ENCODE results near the gene CFAP61. TPM values are rescaled to one million over a fixed set of nuclear protein-coding genes. Genes with fewer than 3 reads are reported as not detected.

The CFAP61 gene
- total RNA-seq, 1 experiment from 2014 or later: 0.28 TPM

- no peaks in the 10 kb centered on the region for H3K27me3 ChIP-seq (ENCODE audit: control insufficient read depth, insufficient read depth, low read length)
- POLR2A ChIA-PET: no interaction called here
- ATAC-seq: no peak
These were observed 281.5 kb downstream of the CFAP61 start for GRCh38 chr20:20333866-20334265.

GRCh38 chr20:20334489-20334888, 282.2 kb downstream of the CFAP61 start:
- ATAC-seq: no peak
- in situ Hi-C loops (cut with HindIII; ENCODE audit: low pct_unique_long_range_greater_than_20kb, low sequenced_read_pairs): no loop called here
- CTCF ChIA-PET: no interaction called here

More at GRCh38 chr20:20333866-20334265, 281.5 kb downstream of the CFAP61 start:
- intact Hi-C loops (cut with micrococcal nuclease; ENCODE audit: unreplicated experiment): no loop called here
- TF ChIP-seq REST (IDR thresholded peaks at IDR 0.05; ENCODE audit: insufficient read depth in 1 of 2, low read depth in 2 of 2, low read length in 1 of 2): no peak
- TF ChIP-seq CTCF (IDR thresholded peaks at IDR 0.05): no peak
- no peak for TF ChIP-seq SIN3A (IDR thresholded peaks at IDR 0.05; ENCODE audit: borderline replicate concordance, insufficient read depth, low read depth, low read length)
- TF ChIP-seq TCF7L2 (IDR thresholded peaks at IDR 0.05; ENCODE audit: low read depth, low read length): no peak
- no peak for TF ChIP-seq POLR2AphosphoS5 (IDR thresholded peaks at IDR 0.05; ENCODE audit: low read depth, low read length)
- Histone ChIP-seq H3K9me3 (ENCODE audit: control insufficient read depth, insufficient read depth, low read depth, low read length) (no peaks in the 10 kb centered on the region), H3K27ac (ENCODE audit: low read length) (no peak overlapping the region), H3K4me3 (ENCODE audit: low read depth in 2 of 2, low read length in 2 of 2) (no peak overlapping the region), H3K36me3 (ENCODE audit: control insufficient read depth, insufficient read depth, low read length) (no peaks in the 10 kb centered on the region), H3K4me1 (ENCODE audit: control insufficient read depth, insufficient read depth, low read length) (no peaks in the 10 kb centered on the region)
- CTCF ChIA-PET: no interaction called here
- BruUV-seq (replicated peaks): no TSS peak
- in situ Hi-C loops (cut with HindIII; ENCODE audit: low pct_unique_long_range_greater_than_20kb, low sequenced_read_pairs): no loop called here
- DNase-seq (ENCODE audit: low read depth, low spot score): no peak

More at GRCh38 chr20:20334489-20334888, 282.2 kb downstream of the CFAP61 start:
- POLR2A ChIA-PET: no interaction called here
- H3K27me3 ChIP-seq (ENCODE audit: control insufficient read depth, insufficient read depth, low read length): no peaks in the 10 kb centered on the region
- no peak for TF ChIP-seq REST (IDR thresholded peaks at IDR 0.05; ENCODE audit: insufficient read depth in 1 of 2, low read depth in 2 of 2, low read length in 1 of 2)
- TF ChIP-seq CTCF (IDR thresholded peaks at IDR 0.05): no peak
- no peak for TF ChIP-seq SIN3A (IDR thresholded peaks at IDR 0.05; ENCODE audit: borderline replicate concordance, insufficient read depth, low read depth, low read length)
- TF ChIP-seq POLR2AphosphoS5 (IDR thresholded peaks at IDR 0.05; ENCODE audit: low read depth, low read length): no peak
- TF ChIP-seq TCF7L2 (IDR thresholded peaks at IDR 0.05; ENCODE audit: low read depth, low read length): no peak
- BruUV-seq (replicated peaks): no TSS peak
- no peaks in the 10 kb centered on the region for H3K4me1 ChIP-seq (ENCODE audit: control insufficient read depth, insufficient read depth, low read length)
- no peak overlapping the region for H3K4me3 ChIP-seq (ENCODE audit: low read depth in 2 of 2, low read length in 2 of 2)
- no peak overlapping the region for H3K27ac ChIP-seq (ENCODE audit: low read length)
- no peaks in the 10 kb centered on the region for H3K9me3 ChIP-seq (ENCODE audit: control insufficient read depth, insufficient read depth, low read depth, low read length)
- intact Hi-C loops (cut with micrococcal nuclease; ENCODE audit: unreplicated experiment): no loop called here
- H3K36me3 ChIP-seq (ENCODE audit: control insufficient read depth, insufficient read depth, low read length): no peaks in the 10 kb centered on the region
- no peak for DNase-seq (ENCODE audit: low read depth, low spot score)
